NCI-H2171 (cell line): ENCODE results near the gene KLHL40.

Experiments used
- DNase-seq: peaks from one replicate; lab custom pipeline; 2025; lab: John Stamatoyannopoulos, UW

The KLHL40 gene

DNA sequence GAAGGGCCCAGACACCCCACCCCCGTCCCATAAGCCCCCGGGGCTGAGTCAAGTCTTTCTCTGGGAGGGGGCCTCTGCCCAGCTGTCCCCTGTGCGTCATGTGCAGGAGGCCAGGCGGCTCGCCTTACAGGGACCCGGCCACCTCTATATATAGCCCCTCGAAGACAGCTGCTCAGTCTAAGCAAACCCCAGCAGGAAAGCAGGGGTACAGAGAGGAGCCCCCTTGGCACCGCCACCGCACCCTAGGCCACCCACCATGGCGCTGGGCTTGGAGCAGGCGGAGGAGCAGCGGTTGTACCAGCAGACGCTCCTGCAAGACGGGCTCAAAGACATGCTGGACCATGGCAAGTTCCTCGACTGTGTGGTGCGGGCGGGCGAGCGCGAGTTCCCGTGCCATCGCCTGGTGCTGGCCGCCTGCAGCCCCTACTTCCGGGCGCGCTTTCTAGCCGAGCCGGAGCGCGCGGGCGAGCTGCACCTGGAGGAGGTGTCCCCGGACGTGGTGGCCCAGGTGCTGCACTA, at the start of gene KLHL40:
KLHL40 (plus strand) TSS at position 175 of the 519 bp plus-strand sequence; CDS start at position 257, 82 bp downstream.
- no peak for DNase-seq

- DNase-seq: no peak
Measured at GRCh38 chr3:42637001-42637400, 48.3 kb upstream of the KLHL40 start.

- no peak for DNase-seq
Measured at GRCh38 chr3:42638339-42638842, 46.9 kb upstream of the KLHL40 start.

- no peak for DNase-seq
Measured at GRCh38 chr3:42639192-42639591, 46.1 kb upstream of the KLHL40 start.

GRCh38 chr3:42640129-42640528, 45.2 kb upstream of the KLHL40 start:
- DNase-seq: no peak

DNA sequence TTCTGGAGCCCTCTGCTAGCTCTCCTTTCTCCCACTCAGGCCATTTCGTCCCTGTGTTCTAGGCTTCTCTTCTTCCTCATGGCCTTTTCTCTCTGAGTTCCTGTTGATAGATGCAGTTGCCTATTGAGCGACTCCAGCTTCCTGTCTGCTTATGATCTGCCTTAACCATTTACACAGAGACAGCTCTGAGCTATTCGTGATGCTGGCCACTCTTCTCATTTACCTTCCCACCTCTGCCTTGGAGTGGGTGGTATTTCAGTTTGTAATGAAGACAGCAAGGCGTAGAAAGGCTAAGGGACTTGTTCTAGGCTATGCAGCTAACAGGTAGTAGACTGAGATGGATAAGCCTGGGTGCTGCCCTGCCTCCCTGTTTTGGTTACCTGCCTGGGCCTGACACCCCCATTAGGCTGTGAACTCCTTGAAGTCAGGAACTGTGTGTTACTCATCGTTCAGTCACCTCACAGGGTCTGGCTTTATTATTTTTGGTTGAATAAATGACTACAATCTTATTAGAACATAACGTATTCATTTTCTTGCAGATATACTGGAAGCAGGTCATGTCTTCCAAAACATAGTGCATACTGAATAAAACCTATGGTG, 44.5 kb upstream of the KLHL40 start:
- DNase-seq: no peak

- DNase-seq: no peak
Measured at GRCh38 chr3:42647821-42648459, 37.4 kb upstream of the KLHL40 start.

GRCh38 chr3:42649006-42649405, 36.3 kb upstream of the KLHL40 start:
- no peak for DNase-seq

DNA sequence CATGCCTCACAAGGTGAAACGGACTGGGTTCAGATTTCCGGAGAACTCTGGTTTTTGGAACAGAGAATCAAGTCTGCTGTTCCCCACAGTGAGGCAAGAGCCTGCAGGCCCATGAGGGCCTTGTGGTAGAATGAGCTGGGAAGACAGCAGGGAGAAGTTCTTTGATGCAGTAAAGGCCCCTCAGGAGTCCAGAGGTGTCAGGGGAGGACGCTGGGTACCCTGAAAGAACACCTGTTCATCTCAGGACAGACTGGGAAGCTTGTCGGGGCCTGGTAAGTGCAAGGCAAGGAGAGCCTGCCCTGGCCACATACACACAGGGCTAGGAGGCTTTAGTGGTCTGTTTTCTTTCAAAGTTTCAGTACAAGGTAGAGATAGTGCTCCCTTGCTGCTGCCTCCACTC, 35.6 kb upstream of the KLHL40 start:
- DNase-seq: no peak

- no peak for DNase-seq
Measured at GRCh38 chr3:42651248-42652091, 33.9 kb upstream of the KLHL40 start.

DNA sequence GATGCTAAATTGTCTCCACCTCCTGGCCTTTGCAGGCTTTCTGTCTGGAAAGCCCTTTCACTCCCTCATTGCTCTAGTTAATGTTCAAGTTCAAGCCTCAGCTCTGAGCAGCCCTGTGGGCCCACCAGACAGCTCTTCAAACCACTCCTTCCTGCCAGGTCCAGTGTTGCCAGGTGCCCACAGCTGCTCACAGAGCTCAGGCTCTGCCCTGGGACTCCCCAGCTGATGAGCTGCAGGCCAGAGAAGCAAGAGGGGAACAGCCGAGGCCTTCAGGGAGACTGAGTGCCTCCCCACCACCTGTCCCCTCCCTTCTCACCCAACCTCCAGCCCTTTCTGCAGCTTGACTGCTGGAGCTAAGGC, 33.1 kb upstream of the KLHL40 start:
- DNase-seq: no peak

- DNase-seq: no peak
Measured at GRCh38 chr3:42652611-42653302, 32.6 kb upstream of the KLHL40 start.

DNA sequence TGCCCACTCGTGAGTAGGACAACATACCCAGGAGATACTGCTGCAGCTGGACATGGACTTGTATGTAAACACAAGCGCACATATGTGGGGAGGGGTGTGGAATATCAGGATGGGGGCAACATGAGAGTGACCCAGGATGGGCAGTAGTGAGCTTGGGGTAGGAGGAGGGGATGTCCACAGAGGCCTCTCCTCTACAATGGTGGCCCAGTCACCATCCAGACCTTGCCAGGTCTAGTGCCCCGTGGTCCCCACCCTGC, 32.1 kb upstream of the KLHL40 start:
- DNase-seq: no peak

DNA sequence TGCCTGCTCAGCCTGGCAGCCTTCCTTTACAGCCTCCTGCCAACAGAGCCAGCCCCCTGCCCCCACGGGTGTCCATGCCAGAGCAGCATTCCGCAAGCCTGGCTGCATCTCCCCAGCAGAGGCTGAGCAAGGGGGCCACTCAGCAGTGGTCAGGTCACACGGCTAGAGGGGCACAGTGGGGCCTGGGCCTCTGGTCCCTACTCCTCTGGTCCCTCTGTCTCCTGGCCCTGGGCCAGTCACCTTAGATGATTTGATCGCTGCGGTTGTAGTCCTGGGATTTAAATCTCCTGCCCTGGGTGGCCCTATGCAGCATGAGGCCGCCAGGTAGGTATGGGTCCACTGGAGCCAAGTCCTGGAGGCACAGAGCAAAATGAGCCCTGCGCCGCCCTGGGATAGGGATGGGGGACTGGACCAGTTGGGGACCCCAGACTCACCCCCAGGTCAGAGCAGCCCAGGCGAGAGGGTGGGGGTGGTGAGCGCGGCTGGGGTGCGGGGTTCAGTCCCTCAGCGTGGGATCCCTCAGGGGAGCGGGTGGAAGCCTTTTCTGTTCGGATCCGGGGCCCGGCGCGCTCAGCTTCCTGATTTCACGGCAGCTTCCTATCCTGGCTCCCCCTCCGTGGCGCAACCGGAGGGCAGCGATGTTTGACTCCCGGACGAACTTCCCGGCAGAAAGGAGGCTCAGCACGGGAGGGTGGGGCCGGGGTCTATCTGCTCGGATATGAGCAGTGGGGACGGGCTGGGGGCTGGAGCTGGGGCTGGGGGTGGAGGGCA, 31.6 kb upstream of the KLHL40 start, which contains the start of gene ZBTB47:
ZBTB47 (plus strand) TSS at position 138 of the 771 bp plus-strand sequence. CDS start 4,659 bp downstream, outside the sequence.
- DNase-seq: no peak

- no peak for DNase-seq
Measured at GRCh38 chr3:42654331-42655201, 30.8 kb upstream of the KLHL40 start.

DNA sequence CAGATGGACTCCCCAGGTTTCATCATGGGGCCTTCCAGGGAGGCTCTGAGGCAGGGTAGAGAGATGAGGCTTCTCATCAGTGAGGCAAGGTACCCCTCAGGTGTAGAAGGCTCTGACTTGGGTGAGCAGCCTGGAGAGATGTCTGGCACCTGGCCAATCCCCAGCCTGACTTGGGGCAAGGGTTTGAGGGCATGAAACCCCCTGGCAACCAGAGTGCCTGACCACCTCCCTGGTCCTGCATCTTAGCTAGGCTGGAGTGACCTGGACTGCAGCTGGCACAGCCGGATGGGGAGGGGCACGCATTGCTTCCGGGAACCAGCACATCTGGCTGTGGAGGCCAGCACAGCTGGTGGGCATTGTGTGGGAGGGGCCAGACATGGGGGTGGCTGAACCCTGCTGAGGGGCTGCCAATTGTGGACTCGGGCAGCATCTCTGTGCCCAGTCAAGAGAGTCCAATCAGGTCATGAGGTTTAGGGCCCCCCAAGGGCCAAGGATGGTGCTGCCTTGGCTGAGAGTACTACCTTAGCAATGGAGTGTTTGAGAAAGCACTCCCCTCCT, 29.9 kb upstream of the KLHL40 start:
- DNase-seq: no peak

DNA sequence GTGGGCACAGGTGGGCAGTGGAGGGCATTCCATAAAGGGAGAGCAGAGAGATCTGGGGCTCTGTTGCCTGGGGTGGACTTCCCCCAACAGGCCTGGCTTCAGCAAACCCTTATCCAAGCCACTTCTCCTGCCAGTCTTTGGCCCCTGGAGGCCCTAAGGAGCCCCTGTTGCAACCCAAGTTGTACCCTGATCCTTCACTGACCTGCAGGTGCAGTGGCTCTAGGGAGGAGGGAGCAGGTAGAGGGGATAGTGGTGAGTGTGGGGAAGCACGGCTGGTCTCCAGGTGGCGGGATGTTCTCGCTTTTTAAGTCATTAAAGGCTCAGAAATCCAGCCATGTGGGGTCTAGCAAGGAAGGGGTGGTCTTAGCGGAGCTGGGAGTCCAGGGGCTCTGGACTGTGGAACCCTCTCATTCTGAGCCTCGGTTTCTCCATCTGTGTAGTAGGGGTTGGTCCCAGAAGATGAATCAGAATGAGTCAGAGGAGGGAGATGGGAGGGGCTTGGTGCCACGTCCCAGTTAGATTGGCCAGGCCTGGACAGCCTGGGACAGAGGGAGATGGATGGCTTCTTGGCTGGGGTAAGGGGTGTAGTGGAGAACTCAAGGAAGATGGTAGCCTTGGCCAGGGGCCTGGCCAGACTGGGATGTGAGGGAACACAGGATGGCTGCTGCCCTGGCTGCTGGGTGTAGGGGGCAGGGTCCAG, 29.2 kb upstream of the KLHL40 start:
- DNase-seq: no peak

- no peak for DNase-seq
Measured at GRCh38 chr3:42656680-42657610, 28.4 kb upstream of the KLHL40 start.
